ENCODE data around the gene IL20RA.

Gene IL20RA

GRCh38 chr6:136959471-136959891 lies 85.3 kb downstream of the IL20RA start:
- Mint-ChIP-seq H3K4me3 (no peak overlapping the region), H3K36me3 (ENCODE audit: insufficient read depth) (no peaks in the 10 kb centered on the region), H3K27ac (ENCODE audit: low read depth) (no peak overlapping the region), H3K27me3 (peaks cover 39% of the 10 kb centered on the region), H3K9me3 (no peaks in the 10 kb centered on the region), H3K4me1 (no peaks in the 10 kb centered on the region)
- DNase-seq (ENCODE audit: low spot score in 2 of 2) = no peak
- no peak for ATAC-seq (replicated peaks; ENCODE audit: extremely low read depth, poor library complexity, severe bottlenecking)

DNA sequence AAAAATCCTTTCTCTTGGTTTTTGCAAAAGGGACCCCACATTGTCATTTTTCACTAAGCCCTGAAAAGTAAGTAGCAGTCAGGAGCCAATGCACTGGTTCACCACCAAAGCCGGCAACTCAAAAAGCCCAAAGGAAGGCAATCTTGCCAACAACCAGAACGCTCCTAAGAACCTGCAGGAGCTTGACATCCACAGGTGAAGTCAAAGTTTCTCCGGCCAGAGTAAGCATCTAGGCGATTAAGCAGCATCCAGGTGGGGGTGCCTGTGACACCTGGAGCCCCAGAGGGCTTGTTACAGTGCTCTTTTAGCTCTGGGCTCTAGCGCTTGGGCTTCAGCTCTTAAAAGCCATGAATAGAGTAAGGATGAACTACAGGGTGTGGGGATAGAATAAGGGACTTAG lies 86.6 kb downstream of the IL20RA start:
- H3K27me3 Mint-ChIP-seq = peaks cover 43% of the 10 kb centered on the region
- H3K36me3 Mint-ChIP-seq (ENCODE audit: insufficient read depth) = no peaks in the 10 kb centered on the region
- no peak for ATAC-seq (replicated peaks; ENCODE audit: extremely low read depth, poor library complexity, severe bottlenecking)
- DNase-seq (ENCODE audit: low spot score in 2 of 2) = no peak
- no peak overlapping the region for H3K4me3 Mint-ChIP-seq
- no peak overlapping the region for H3K27ac Mint-ChIP-seq (ENCODE audit: low read depth)
- H3K4me1 Mint-ChIP-seq = no peaks in the 10 kb centered on the region
- no peaks in the 10 kb centered on the region for H3K9me3 Mint-ChIP-seq

- H3K27ac Mint-ChIP-seq (ENCODE audit: low read depth) = no peak overlapping the region
- ATAC-seq (replicated peaks; ENCODE audit: extremely low read depth, poor library complexity, severe bottlenecking) = no peak
- no peaks in the 10 kb centered on the region for H3K9me3 Mint-ChIP-seq
- no peaks in the 10 kb centered on the region for H3K4me1 Mint-ChIP-seq
- H3K4me3 Mint-ChIP-seq = no peak overlapping the region
- H3K36me3 Mint-ChIP-seq (ENCODE audit: insufficient read depth) = no peaks in the 10 kb centered on the region
- peaks cover 42% of the 10 kb centered on the region for H3K27me3 Mint-ChIP-seq
- DNase-seq (ENCODE audit: low spot score in 2 of 2) = no peak
Observed at GRCh38 chr6:136956590-136957544, 87.9 kb downstream of the IL20RA start.

DNA sequence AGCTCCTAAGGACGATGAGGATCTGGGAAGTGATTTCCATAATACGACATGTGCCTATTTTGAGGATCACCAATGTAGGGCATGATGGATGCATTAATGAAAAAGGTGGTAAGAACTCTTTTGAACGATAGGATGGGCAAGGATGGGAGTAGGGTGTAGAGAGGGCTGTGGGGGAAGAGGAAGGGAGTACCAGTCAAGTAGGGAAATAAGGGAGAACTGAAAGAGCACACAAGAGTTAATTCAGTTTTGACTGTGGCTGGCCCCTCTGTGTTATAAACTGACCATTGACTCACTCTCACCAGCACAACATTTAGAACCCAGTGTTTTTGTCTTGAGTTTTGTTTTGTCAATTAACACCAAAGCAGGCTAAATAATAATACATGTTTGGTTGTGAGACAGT lies 89.6 kb downstream of the IL20RA start:
- Mint-ChIP-seq H3K36me3 (ENCODE audit: insufficient read depth) (no peaks in the 10 kb centered on the region), H3K4me3 (no peak overlapping the region), H3K9me3 (no peaks in the 10 kb centered on the region), H3K27me3 (peaks cover 37% of the 10 kb centered on the region), H3K4me1 (no peaks in the 10 kb centered on the region), H3K27ac (ENCODE audit: low read depth) (no peak overlapping the region)
- no peak for ATAC-seq (replicated peaks; ENCODE audit: extremely low read depth, poor library complexity, severe bottlenecking)
- DNase-seq (ENCODE audit: low spot score in 2 of 2) = no peak

- H3K27ac Mint-ChIP-seq (ENCODE audit: low read depth) = no peak overlapping the region
- no peaks in the 10 kb centered on the region for H3K4me1 Mint-ChIP-seq
- no peak for DNase-seq (ENCODE audit: low spot score in 2 of 2)
- H3K9me3 Mint-ChIP-seq = no peaks in the 10 kb centered on the region
- no peak overlapping the region for H3K4me3 Mint-ChIP-seq
- peaks cover 21% of the 10 kb centered on the region for H3K27me3 Mint-ChIP-seq
- H3K36me3 Mint-ChIP-seq (ENCODE audit: insufficient read depth) = no peaks in the 10 kb centered on the region
- no peak for ATAC-seq (replicated peaks; ENCODE audit: extremely low read depth, poor library complexity, severe bottlenecking)
Observed at GRCh38 chr6:136952714-136953260, 92.0 kb downstream of the IL20RA start.

GRCh38 chr6:136950436-136951126 lies 94.2 kb downstream of the IL20RA start:
- H3K4me1 Mint-ChIP-seq = no peaks in the 10 kb centered on the region
- ATAC-seq (replicated peaks; ENCODE audit: extremely low read depth, poor library complexity, severe bottlenecking) (no peak), DNase-seq (ENCODE audit: low spot score in 2 of 2) (no peak)
- peaks cover 23% of the 10 kb centered on the region for H3K27me3 Mint-ChIP-seq
- no peaks in the 10 kb centered on the region for H3K9me3 Mint-ChIP-seq
- no peaks in the 10 kb centered on the region for H3K36me3 Mint-ChIP-seq (ENCODE audit: insufficient read depth)
- H3K4me3 Mint-ChIP-seq = no peak overlapping the region
- H3K27ac Mint-ChIP-seq (ENCODE audit: low read depth) = no peak overlapping the region

Data from central memory CD8-positive, alpha-beta T cell (primary cell).